Bronchial epithelial cell (primary cell): ENCODE results near the gene IL19. TPM values are rescaled to one million over a fixed set of nuclear protein-coding genes. Genes with fewer than 3 reads are reported as not detected.

ENCODE experiments used
- DNase-seq: peaks from one replicate; pipeline ENCODE4 v3.0.0-alpha.2; 2010; ENCODE audit warnings: low read depth
- FAIRE-seq: peaks from 2 replicates; lab custom pipeline; 2011; peaks lifted over from hg19 to GRCh38; lab: Jason Lieb, UNC
- H3K27me3 ChIP-seq: 2 replicates; pipeline ENCODE4 v1.5.1; 2011; ENCODE audit warnings: low read length; ENCODE audit not compliant: control insufficient read depth, insufficient read depth
- H3K36me3 ChIP-seq: 2 replicates; pipeline ENCODE4 v1.5.1; 2011; ENCODE audit warnings: low read length; ENCODE audit not compliant: control insufficient read depth, insufficient read depth
- H3K4me3 ChIP-seq: 2 replicates; pipeline ENCODE4 v1.5.1; 2011; ENCODE audit warnings: mild to moderate bottlenecking, low read depth, low read length, control low read depth
- CTCF ChIP-seq: IDR thresholded peaks from 2 replicates; pipeline ENCODE4 v1.5.1; 2011; ENCODE audit warnings: mild to moderate bottlenecking, moderate library complexity, low read length, control low read depth, inconsistent platforms; ENCODE audit not compliant: insufficient read depth, severe bottlenecking
- total RNA-seq: library from RNA; depleted of rRNA; stranded (reverse); fragments of >200 nt; gene quantifications from 2 replicates; pipeline ENCODE4 v1.2.1, GENCODE V29; 2014

Gene IL19
- total RNA-seq, 1 donor from 2014 or later, result not detected

- TF ChIP-seq CTCF, result no peak
- Histone ChIP-seq H3K36me3 (no peaks in the 10 kb centered on the region), H3K27me3 (no peaks in the 10 kb centered on the region), H3K4me3 (no peak overlapping the region)
- FAIRE-seq, result no peak
- DNase-seq, result no peak
Observed at GRCh38 chr1:206875752-206876377, 105.3 kb downstream of the IL19 start.

DNA sequence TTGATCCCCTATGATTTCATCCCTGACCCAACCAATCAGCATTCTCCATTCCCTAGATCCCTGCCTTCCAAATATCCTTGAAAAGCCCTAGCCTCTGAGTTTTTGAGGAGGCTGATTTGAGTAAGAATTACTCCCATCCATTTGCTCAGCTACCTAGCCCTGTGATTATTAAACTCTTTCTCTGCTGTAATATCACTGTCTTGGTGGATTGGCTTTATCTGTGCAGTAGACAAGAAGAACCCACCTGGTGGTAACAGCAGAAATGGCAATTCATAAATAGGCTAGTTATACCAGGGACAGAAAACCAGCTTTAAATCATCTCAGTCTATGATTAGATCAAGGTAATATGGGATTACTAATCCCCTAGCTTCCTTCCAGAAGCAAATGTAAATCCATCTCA, 107.9 kb downstream of the IL19 start:
- TF ChIP-seq CTCF, result no peak
- no peak for DNase-seq
- H3K4me3 ChIP-seq, result no peak overlapping the region
- no peaks in the 10 kb centered on the region for H3K36me3 ChIP-seq
- FAIRE-seq, result no peak
- H3K27me3 ChIP-seq, result no peaks in the 10 kb centered on the region

DNA sequence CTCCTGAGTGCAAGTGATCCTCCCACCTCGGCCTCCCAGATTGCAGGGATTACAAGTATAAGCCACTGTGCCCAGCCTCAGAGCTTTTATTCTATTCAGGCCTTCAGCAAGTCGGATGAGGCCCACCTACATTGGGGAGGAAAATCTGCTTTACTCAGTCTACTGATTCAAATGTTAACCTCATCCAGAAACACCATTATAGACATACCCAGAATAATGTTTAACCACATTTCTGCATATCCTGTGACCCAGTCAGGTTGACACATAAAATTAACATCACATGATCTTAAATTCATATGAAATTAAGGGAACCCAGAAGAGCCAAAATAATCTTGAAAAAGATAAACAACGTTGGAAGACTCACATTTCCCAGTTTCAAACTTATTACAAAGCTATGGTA, 109.7 kb downstream of the IL19 start:
- no peaks in the 10 kb centered on the region for H3K27me3 ChIP-seq
- FAIRE-seq (no peak), DNase-seq (no peak)
- no peak for TF ChIP-seq CTCF
- no peak overlapping the region for H3K4me3 ChIP-seq
- no peaks in the 10 kb centered on the region for H3K36me3 ChIP-seq

DNA sequence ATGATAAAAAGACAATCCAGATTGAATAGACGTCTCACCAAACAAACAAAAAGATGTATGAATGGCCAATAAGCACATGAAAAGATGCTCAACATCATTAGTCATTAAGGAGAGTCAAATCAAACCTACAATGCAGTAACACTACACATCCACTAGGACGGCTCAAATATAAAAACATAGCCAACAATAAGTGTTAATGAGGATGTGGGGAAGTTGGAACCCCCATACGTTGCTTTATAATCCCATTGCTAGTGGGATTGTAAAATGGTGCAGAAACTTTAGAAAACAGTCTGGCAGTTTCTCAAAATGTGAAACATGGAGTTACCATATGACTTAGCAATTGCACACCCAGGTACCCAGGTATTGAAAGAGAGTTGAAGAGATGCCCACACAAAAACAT, 112.0 kb downstream of the IL19 start:
- TF ChIP-seq CTCF, result no peak
- Histone ChIP-seq H3K36me3 (no peaks in the 10 kb centered on the region), H3K4me3 (no peak overlapping the region), H3K27me3 (no peaks in the 10 kb centered on the region)
- DNase-seq (no peak), FAIRE-seq (no peak)

DNA sequence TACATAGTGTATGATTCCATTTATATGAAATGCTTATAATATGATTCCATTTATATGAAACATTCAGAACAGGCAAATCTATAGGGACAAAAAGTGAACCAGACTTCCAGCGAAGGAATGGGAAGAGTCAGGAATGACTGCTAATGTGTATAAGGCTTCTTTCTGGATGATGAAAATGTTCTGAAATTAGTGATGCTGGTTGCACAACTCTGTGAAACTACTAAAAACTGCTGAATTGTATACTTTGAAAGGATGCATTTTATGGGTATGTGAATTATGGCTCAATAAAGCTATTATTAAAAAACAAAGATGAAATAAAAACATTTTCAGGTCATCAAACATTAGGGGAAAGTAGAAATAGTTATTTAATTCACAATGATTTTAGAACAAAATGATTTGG, 112.6 kb downstream of the IL19 start:
- FAIRE-seq (no peak), DNase-seq (no peak)
- Histone ChIP-seq H3K36me3 (no peaks in the 10 kb centered on the region), H3K27me3 (no peaks in the 10 kb centered on the region), H3K4me3 (no peak overlapping the region)
- TF ChIP-seq CTCF, result no peak

- Histone ChIP-seq H3K27me3 (no peaks in the 10 kb centered on the region), H3K4me3 (no peak overlapping the region), H3K36me3 (no peaks in the 10 kb centered on the region)
- no peak for TF ChIP-seq CTCF
- no peak for DNase-seq
- no peak for FAIRE-seq
Observed at GRCh38 chr1:206883876-206884275, 113.3 kb downstream of the IL19 start.
